Measurements from ENCODE around the gene OPN1LW. TPM values are rescaled to one million over a fixed set of nuclear protein-coding genes. Genes with fewer than 3 reads are reported as not detected.

Gene OPN1LW
- total and polyA plus RNA-seq, 10 donors, result not detected

DNA sequence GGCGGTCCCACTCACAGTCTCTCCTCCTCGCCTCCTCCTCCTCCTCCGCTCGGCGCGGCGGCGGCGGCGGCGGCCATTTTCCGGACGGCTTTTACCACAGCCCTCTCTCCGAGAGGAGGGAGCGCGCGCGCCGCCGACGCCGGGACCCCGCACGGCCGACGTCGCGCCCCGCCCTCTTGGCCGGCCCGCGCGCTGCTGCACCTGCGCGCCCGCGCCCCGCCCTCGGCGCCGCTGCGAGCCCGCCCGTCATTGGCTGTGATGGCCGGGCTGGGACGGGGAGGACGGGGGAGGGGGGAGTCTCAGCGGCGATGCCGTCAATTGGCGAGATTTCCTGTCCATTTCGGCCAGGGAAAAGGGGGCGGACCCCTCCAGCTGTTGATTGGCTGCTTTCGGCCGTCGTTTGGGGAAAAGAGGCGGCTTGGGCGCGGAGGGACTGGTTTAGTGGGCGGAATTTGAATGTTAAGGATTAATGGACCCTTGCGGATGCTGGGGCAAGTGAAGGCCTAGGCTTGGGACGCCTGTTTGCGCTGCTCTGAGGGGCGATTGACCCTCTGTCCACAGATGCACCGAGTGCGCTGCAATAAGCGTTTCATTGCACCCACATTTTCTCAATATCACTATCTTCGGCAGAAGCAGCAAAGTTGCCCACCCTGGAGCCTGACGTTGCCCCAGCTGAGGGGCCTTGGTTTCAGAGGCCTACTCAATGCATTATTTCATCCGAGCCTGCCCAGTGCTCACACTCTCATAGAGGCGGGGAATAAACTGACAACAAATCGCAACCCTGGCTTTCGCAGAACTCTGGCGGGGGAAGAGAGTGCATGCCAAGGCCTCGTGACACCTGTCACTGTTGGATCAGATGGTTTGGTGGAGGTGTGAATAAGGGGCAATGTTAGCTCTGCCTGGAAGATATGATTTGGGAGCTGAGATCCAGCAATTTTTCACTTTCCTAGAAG is 46.2 kb upstream of the OPN1LW start, which contains the start of gene MECP2:
TSS of gene MECP2 (minus strand) at position 129 of the 953 bp plus-strand sequence.
- Histone ChIP-seq H3K9me3 (no peaks in the 10 kb centered on the region), H3K27me3 (replicated peaks in 1 of 7) (peaks cover 0 to 9% (median 0%) of the 10 kb centered on the region in 7 donors), H3K4me1 (peaks cover 3 to 43% (median 38%) of the 10 kb centered on the region in 6 donors), H3K36me3 (no peaks in the 10 kb centered on the region), H3K27ac (peak within 1 kb of the TSS; percentile 81 to 98 (median 97)), H3K4me3 (peak within 1 kb of the TSS; percentile 37 to 81 (median 56))
- TF ChIP-seq POLR2AphosphoS5 (IDR thresholded peaks at IDR 0.05), result peak; percentile 70 to 77 (median 72)
- TF ChIP-seq, protein P1, sequence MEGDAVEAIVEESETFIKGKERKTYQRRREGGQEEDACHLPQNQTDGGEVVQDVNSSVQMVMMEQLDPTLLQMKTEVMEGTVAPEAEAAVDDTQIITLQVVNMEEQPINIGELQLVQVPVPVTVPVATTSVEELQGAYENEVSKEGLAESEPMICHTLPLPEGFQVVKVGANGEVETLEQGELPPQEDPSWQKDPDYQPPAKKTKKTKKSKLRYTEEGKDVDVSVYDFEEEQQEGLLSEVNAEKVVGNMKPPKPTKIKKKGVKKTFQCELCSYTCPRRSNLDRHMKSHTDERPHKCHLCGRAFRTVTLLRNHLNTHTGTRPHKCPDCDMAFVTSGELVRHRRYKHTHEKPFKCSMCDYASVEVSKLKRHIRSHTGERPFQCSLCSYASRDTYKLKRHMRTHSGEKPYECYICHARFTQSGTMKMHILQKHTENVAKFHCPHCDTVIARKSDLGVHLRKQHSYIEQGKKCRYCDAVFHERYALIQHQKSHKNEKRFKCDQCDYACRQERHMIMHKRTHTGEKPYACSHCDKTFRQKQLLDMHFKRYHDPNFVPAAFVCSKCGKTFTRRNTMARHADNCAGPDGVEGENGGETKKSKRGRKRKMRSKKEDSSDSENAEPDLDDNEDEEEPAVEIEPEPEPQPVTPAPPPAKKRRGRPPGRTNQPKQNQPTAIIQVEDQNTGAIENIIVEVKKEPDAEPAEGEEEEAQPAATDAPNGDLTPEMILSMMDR (IDR thresholded peaks at IDR 0.05 in 8 of 11, conservative IDR thresholded peaks at IDR 0.05 in 3 of 11), result no peak
- intact Hi-C loops (cut with DNase I; ENCODE audit: low total_unique reads), result no loop called here
- WGBS, 5 donors, result 8 to 56% (median 20%) methylated on average over 18 to 74 of the region's 75 CpGs
- peak; percentile 96 for DNase-seq

DNA sequence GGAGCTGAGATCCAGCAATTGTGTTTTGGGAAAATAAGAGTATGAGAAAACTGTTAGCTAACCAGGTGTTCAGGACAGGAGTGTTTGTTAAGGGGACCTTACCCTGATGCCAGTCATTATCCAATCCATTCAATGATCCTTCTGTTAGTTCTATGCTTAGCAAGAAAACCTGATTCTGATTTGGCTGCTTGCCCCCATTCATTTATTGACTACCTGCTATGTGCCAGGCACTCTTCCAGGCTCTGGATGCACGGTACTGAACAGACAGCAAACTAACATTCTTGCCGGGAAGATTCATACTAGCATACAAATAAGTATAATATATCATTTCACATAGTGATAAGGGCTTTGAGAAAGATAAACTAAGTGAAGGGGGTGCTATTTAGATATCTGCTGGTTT is 45.5 kb upstream of the OPN1LW start:
- TF ChIP-seq, protein P1 (IDR thresholded peaks at IDR 0.05 in 8 of 11, conservative IDR thresholded peaks at IDR 0.05 in 3 of 11), result no peak
- no peak for TF ChIP-seq POLR2A (IDR thresholded peaks at IDR 0.05)
- no peak for TF ChIP-seq POLR2AphosphoS5 (IDR thresholded peaks at IDR 0.05)
- H3K4me1 ChIP-seq, result peaks cover 3 to 37% (median 33%) of the 10 kb centered on the region in 6 donors
- H3K27ac ChIP-seq, result peak overlapping the region in 5 of 8 donors; percentile 69 to 98 (median 98)
- no peak for DNase-seq
- H3K36me3 ChIP-seq, result no peaks in the 10 kb centered on the region
- intact Hi-C loops (cut with DNase I; ENCODE audit: low total_unique reads), result no loop called here
- 85 to 95% (median 90%) methylated on average over 2 of the region's 2 CpGs for WGBS, 5 donors
- H3K27me3 ChIP-seq (replicated peaks in 1 of 7), result peaks cover 0 to 9% (median 0%) of the 10 kb centered on the region in 7 donors
- H3K9me3 ChIP-seq, result no peaks in the 10 kb centered on the region
- H3K4me3 ChIP-seq, result peak overlapping the region in 1 of 8 donors; percentile 81

DNA sequence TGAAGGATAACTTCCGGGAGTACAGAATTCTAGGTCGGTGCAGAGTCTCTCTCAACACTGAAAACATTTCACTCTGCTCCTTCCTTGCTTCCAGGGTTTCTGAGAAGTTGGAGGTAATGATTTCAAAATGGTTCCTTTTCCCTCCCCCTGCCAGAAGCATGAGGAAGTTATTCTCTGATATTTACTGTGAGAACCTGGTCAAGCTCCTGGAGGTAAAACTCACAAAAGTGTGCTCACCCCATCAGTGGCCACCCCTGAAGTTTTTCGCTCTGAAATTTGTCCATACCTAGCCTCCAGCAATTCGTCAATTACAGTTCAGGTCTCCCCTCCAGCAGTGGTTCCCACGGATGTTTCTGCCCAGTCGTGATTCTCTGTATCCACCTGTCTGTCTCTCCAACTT is 30.3 kb upstream of the OPN1LW start:
- 60 to 75% (median 70%) methylated on average over 6 of the region's 6 CpGs for WGBS, 5 donors
- no peak overlapping the region for H3K27ac ChIP-seq

More for the DNA sequence above, 30.3 kb upstream of the OPN1LW start:
- H3K4me1 ChIP-seq, result peaks cover 0 to 3% (median 0%) of the 10 kb centered on the region in 6 donors
- DNase-seq, result no peak
- H3K36me3 ChIP-seq, result no peaks in the 10 kb centered on the region
- no peak overlapping the region for H3K4me3 ChIP-seq
- intact Hi-C loops (cut with DNase I; ENCODE audit: low total_unique reads), result no loop called here
- H3K27me3 ChIP-seq (replicated peaks in 1 of 7), result no peaks in the 10 kb centered on the region
- peaks cover 0 to 6% (median 0%) of the 10 kb centered on the region in 8 donors for H3K9me3 ChIP-seq
- TF ChIP-seq POLR2A (IDR thresholded peaks at IDR 0.05) (no peak), POLR2AphosphoS5 (IDR thresholded peaks at IDR 0.05) (no peak)
- TF ChIP-seq, protein P1 (IDR thresholded peaks at IDR 0.05 in 8 of 11, conservative IDR thresholded peaks at IDR 0.05 in 3 of 11), result no peak
